WTC11 (cell line): ENCODE measurements around the gene SHISAL1. TPM values are rescaled to one million over a fixed set of nuclear protein-coding genes. Genes with fewer than 3 reads are reported as not detected.

Experiments used
- ATAC-seq: fragments of 200-7000 bp; cut with Tn5 transposase; 2 replicates; pipeline ENCODE4 v1.10.0; 2021; ENCODE audit warnings: mild to moderate bottlenecking, moderate library complexity
- CTCF ChIA-PET: fragments of 300-600 bp; sonication (Branson Sonifier 250); formaldehyde crosslinking; loops from one replicate; lab custom pipeline; 2021; ENCODE audit warnings: antibody characterized with exemption; lab: Charles Lee
- POLR2A ChIA-PET: fragments of 350-600 bp; sonication (Branson Sonifier 250); formaldehyde crosslinking; loops from one replicate; lab custom pipeline; 2021; ENCODE audit warnings: antibody characterized with exemption; lab: Charles Lee
- DNase-seq: peaks from one replicate; pipeline ENCODE4 v3.0.0; 2021; ENCODE audit warnings: low spot score
- H3K27ac Mint-ChIP-seq: 2 replicates; pipeline ENCODE4 v1.8.0; 2021; ENCODE audit warnings: mixed read lengths
- H3K27me3 Mint-ChIP-seq: 2 replicates; pipeline ENCODE4 v1.8.0; 2021; ENCODE audit warnings: low read depth, mild to moderate bottlenecking, moderate library complexity, mixed read lengths
- H3K36me3 Mint-ChIP-seq: 2 replicates; pipeline ENCODE4 v1.8.0; 2021; ENCODE audit warnings: mixed read lengths
- H3K4me1 Mint-ChIP-seq: 2 replicates; pipeline ENCODE4 v1.8.0; 2022; ENCODE audit warnings: mixed read lengths
- H3K4me3 Mint-ChIP-seq: 2 replicates; pipeline ENCODE4 v1.8.0; 2021; ENCODE audit warnings: mild to moderate bottlenecking, moderate library complexity, mixed read lengths
- H3K9me3 Mint-ChIP-seq: 2 replicates; pipeline ENCODE4 v1.8.0; 2021; ENCODE audit warnings: mixed read lengths
- ESRRA ChIP-seq: sonication (generic); formaldehyde crosslinking; IDR thresholded peaks from 2 replicates; pipeline ENCODE4 v1.8.1; 2022; ENCODE audit warnings: mild to moderate bottlenecking, missing genetic modification reagents, borderline replicate concordance
- FOXK1 ChIP-seq: sonication (generic); formaldehyde crosslinking; IDR thresholded peaks from 2 replicates; pipeline ENCODE4 v1.8.0; 2022; ENCODE audit warnings: mild to moderate bottlenecking, moderate library complexity, missing genetic modification reagents
- IRF2 ChIP-seq: sonication (generic); formaldehyde crosslinking; IDR thresholded peaks from 2 replicates; pipeline ENCODE4 v1.8.0; 2022; ENCODE audit warnings: low read depth, missing genetic modification reagents, borderline replicate concordance
- JAZF1 ChIP-seq: fragments of 250-450 bp; sonication (Bioruptor Pico); IDR thresholded peaks from 2 replicates; pipeline ENCODE4 v1.9.0; 2021; ENCODE audit warnings: moderate library complexity, mild to moderate bottlenecking, inconsistent platforms
- JUN ChIP-seq: sonication (generic); formaldehyde crosslinking; IDR thresholded peaks from 2 replicates; pipeline ENCODE4 v1.8.0; 2023; ENCODE audit warnings: mild to moderate bottlenecking, missing genetic modification reagents
- NFE2L1 ChIP-seq: sonication (generic); formaldehyde crosslinking; IDR thresholded peaks from 2 replicates; pipeline ENCODE4 v1.8.1; 2023; ENCODE audit warnings: missing genetic modification reagents
- NR3C1 ChIP-seq: sonication (generic); formaldehyde crosslinking; conservative IDR thresholded peaks from 2 replicates; pipeline ENCODE4 v1.8.1; 2023; ENCODE audit warnings: low read depth, mild to moderate bottlenecking, missing genetic modification reagents
- TEAD1 ChIP-seq: sonication (generic); formaldehyde crosslinking; IDR thresholded peaks from 2 replicates; pipeline ENCODE4 v1.8.0; 2022; ENCODE audit warnings: mild to moderate bottlenecking, missing genetic modification reagents
- ZNF138 ChIP-seq: sonication (generic); formaldehyde crosslinking; conservative IDR thresholded peaks from 2 replicates; pipeline ENCODE4 v1.8.1; 2022; ENCODE audit warnings: mild to moderate bottlenecking, moderate library complexity, missing genetic modification reagents
- ZNF219 ChIP-seq: sonication (generic); formaldehyde crosslinking; IDR thresholded peaks from 2 replicates; pipeline ENCODE4 v1.8.0; 2023; ENCODE audit warnings: missing genetic modification reagents, mild to moderate bottlenecking, borderline replicate concordance
- ZNF671 ChIP-seq: fragments of 250-450 bp; sonication (Bioruptor Pico); IDR thresholded peaks from 2 replicates; pipeline ENCODE4 v1.8.0; 2021; ENCODE audit warnings: mild to moderate bottlenecking
- total RNA-seq: library from RNA; stranded (reverse); gene quantifications from 3 replicates; pipeline ENCODE4 v1.2.3, GENCODE V29; 2021
- TF ChIP-seq, protein P1 (sequence below): sonication (generic); formaldehyde crosslinking; IDR thresholded peaks from 2 replicates; pipeline ENCODE4 v1.8.0; 2022; ENCODE audit warnings: mild to moderate bottlenecking, missing genetic modification reagents
- TF ChIP-seq, protein P2 (sequence below): sonication (generic); formaldehyde crosslinking; IDR thresholded peaks from 2 replicates; pipeline ENCODE4 v1.8.1; 2023; ENCODE audit warnings: mild to moderate bottlenecking, missing genetic modification reagents, moderate library complexity
- TF ChIP-seq, protein P3 (sequence below): fragments of 250-450 bp; sonication (Bioruptor Pico); IDR thresholded peaks from 2 replicates; pipeline ENCODE4 v1.8.0; 2021; ENCODE audit warnings: mild to moderate bottlenecking
- TF ChIP-seq, protein P4 (sequence below): sonication (generic); formaldehyde crosslinking; IDR thresholded peaks from 2 replicates; pipeline ENCODE4 v1.8.0; 2022; ENCODE audit warnings: missing genetic modification reagents
- TF ChIP-seq, protein P5 (sequence below): sonication (generic); formaldehyde crosslinking; IDR thresholded peaks from 2 replicates; pipeline ENCODE4 v1.8.1; 2022; ENCODE audit warnings: mild to moderate bottlenecking, moderate library complexity, missing genetic modification reagents
- TF ChIP-seq, protein P6 (sequence below): sonication (generic); formaldehyde crosslinking; IDR thresholded peaks from 2 replicates; pipeline ENCODE4 v1.8.1; 2023; ENCODE audit warnings: mild to moderate bottlenecking, missing genetic modification reagents, moderate library complexity

SHISAL1 gene
- total RNA-seq, 1 experiment from 2014 or later, result 2.7 TPM

GRCh38 chr22:44359496-44360110, 46.9 kb upstream of the SHISAL1 start:
- CTCF ChIA-PET, result interaction anchor here (1.1 to 1.8 kb wide), 4 partner anchors 10 to 274 kb away, joined by 3 to 10 read pairs (median 3); no protein-coding TSS in a partner anchor
- DNase-seq (no peak), ATAC-seq (no peak)
- H3K4me3 Mint-ChIP-seq, result no peak overlapping the region
- H3K4me1 Mint-ChIP-seq, result peaks cover 11% of the 10 kb centered on the region; the same call in 1 of the 2 replicates
- H3K27ac Mint-ChIP-seq, result no peak overlapping the region
- TF ChIP-seq, protein P1, sequence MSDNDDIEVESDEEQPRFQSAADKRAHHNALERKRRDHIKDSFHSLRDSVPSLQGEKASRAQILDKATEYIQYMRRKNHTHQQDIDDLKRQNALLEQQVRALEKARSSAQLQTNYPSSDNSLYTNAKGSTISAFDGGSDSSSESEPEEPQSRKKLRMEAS (CRISPR knock-in tag), result no peak
- TF ChIP-seq NFE2L1, result no peak
- no peak for TF ChIP-seq JAZF1 (CRISPR knock-in tag)
- TF ChIP-seq ZNF671 (CRISPR knock-in tag), result no peak
- TF ChIP-seq ESRRA, result no peak
- no peak for TF ChIP-seq JUN (CRISPR knock-in tag)
- TF ChIP-seq ZNF219, result 0 out of 2 replicates have a peak, but pooled peaks have one; percentile 40
- no peaks in the 10 kb centered on the region for H3K36me3 Mint-ChIP-seq
- no peaks in the 10 kb centered on the region for H3K27me3 Mint-ChIP-seq
- POLR2A ChIA-PET, result no interaction called here
- no peaks in the 10 kb centered on the region for H3K9me3 Mint-ChIP-seq

GRCh38 chr22:44358709-44359440, 46.1 kb upstream of the SHISAL1 start:
- H3K36me3 Mint-ChIP-seq, result no peaks in the 10 kb centered on the region
- ATAC-seq, result no peak

DNA sequence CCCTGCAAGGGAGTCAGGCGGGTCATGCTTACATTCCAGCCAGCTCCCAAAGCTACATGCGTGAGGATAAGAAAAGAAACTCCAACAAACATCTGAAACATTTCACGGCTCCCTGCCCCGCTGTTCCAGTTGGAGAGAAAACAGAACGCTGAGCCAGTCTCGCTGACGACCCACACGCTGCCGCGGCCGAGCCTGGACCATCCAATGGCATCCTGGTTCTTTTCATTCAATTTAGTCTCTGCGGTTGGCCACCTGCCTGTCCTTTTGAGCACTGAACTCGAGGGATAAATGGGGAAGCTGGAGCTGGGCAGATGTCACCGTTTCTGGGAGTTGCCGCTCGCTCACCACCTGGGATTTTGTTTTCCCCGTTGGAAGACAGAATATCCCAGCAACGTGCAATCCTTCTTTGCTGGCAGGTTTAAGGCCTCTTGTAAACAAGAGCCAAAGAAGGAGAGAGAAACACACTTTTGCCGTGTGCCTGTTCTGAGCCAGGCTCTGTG, 45.3 kb upstream of the SHISAL1 start:
- ChIA-PET CTCF (interaction anchor here (1.0 to 1.9 kb wide), 14 partner anchors 11 to 365 kb away, joined by 3 to 17 read pairs (median 4); partner anchors contain the start of gene PARVB), POLR2A (no interaction called here)
- DNase-seq (peak; percentile 10), ATAC-seq (no peak)
- Mint-ChIP-seq H3K36me3 (no peaks in the 10 kb centered on the region), H3K4me3 (no peak overlapping the region), H3K9me3 (no peaks in the 10 kb centered on the region), H3K4me1 (peaks cover 13% of the 10 kb centered on the region), H3K27ac (no peak overlapping the region), H3K27me3 (no peaks in the 10 kb centered on the region)
- TF ChIP-seq, protein P2, sequence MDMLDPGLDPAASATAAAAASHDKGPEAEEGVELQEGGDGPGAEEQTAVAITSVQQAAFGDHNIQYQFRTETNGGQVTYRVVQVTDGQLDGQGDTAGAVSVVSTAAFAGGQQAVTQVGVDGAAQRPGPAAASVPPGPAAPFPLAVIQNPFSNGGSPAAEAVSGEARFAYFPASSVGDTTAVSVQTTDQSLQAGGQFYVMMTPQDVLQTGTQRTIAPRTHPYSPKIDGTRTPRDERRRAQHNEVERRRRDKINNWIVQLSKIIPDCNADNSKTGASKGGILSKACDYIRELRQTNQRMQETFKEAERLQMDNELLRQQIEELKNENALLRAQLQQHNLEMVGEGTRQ, result no peak
- no peak for TF ChIP-seq ZNF138
- TF ChIP-seq, protein P3, sequence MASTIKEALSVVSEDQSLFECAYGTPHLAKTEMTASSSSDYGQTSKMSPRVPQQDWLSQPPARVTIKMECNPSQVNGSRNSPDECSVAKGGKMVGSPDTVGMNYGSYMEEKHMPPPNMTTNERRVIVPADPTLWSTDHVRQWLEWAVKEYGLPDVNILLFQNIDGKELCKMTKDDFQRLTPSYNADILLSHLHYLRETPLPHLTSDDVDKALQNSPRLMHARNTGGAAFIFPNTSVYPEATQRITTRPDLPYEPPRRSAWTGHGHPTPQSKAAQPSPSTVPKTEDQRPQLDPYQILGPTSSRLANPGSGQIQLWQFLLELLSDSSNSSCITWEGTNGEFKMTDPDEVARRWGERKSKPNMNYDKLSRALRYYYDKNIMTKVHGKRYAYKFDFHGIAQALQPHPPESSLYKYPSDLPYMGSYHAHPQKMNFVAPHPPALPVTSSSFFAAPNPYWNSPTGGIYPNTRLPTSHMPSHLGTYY (CRISPR knock-in tag), result no peak
- TF ChIP-seq, protein P4, sequence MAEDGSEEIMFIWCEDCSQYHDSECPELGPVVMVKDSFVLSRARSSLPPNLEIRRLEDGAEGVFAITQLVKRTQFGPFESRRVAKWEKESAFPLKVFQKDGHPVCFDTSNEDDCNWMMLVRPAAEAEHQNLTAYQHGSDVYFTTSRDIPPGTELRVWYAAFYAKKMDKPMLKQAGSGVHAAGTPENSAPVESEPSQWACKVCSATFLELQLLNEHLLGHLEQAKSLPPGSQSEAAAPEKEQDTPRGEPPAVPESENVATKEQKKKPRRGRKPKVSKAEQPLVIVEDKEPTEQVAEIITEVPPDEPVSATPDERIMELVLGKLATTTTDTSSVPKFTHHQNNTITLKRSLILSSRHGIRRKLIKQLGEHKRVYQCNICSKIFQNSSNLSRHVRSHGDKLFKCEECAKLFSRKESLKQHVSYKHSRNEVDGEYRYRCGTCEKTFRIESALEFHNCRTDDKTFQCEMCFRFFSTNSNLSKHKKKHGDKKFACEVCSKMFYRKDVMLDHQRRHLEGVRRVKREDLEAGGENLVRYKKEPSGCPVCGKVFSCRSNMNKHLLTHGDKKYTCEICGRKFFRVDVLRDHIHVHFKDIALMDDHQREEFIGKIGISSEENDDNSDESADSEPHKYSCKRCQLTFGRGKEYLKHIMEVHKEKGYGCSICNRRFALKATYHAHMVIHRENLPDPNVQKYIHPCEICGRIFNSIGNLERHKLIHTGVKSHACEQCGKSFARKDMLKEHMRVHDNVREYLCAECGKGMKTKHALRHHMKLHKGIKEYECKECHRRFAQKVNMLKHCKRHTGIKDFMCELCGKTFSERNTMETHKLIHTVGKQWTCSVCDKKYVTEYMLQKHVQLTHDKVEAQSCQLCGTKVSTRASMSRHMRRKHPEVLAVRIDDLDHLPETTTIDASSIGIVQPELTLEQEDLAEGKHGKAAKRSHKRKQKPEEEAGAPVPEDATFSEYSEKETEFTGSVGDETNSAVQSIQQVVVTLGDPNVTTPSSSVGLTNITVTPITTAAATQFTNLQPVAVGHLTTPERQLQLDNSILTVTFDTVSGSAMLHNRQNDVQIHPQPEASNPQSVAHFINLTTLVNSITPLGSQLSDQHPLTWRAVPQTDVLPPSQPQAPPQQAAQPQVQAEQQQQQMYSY, result no peak
- TF ChIP-seq JUN (CRISPR knock-in tag), result no peak

More at GRCh38 chr22:44358709-44359440, 46.1 kb upstream of the SHISAL1 start:
- H3K4me3 Mint-ChIP-seq, result no peak overlapping the region
- peak; percentile 7 for DNase-seq
- H3K27me3 Mint-ChIP-seq, result no peaks in the 10 kb centered on the region
- no peak for TF ChIP-seq TEAD1
- TF ChIP-seq, protein P5, sequence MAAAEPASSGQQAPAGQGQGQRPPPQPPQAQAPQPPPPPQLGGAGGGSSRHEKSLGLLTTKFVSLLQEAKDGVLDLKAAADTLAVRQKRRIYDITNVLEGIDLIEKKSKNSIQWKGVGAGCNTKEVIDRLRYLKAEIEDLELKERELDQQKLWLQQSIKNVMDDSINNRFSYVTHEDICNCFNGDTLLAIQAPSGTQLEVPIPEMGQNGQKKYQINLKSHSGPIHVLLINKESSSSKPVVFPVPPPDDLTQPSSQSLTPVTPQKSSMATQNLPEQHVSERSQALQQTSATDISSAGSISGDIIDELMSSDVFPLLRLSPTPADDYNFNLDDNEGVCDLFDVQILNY (CRISPR knock-in tag), result no peak
- TF ChIP-seq, protein P6, sequence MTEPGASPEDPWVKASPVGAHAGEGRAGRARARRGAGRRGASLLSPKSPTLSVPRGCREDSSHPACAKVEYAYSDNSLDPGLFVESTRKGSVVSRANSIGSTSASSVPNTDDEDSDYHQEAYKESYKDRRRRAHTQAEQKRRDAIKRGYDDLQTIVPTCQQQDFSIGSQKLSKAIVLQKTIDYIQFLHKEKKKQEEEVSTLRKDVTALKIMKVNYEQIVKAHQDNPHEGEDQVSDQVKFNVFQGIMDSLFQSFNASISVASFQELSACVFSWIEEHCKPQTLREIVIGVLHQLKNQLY, result no peak
- no peak for TF ChIP-seq IRF2 (CRISPR knock-in tag)
- TF ChIP-seq NR3C1 (CRISPR knock-in tag), result no peak
- TF ChIP-seq JUN (CRISPR knock-in tag), result no peak
- no peak for TF ChIP-seq FOXK1
- peaks cover 11% of the 10 kb centered on the region; the same call in 1 of the 2 replicates for H3K4me1 Mint-ChIP-seq
- CTCF ChIA-PET, result interaction anchor here (1.1 to 1.9 kb wide), 5 partner anchors 10 to 366 kb away, joined by 3 to 17 read pairs (median 3); no protein-coding TSS in a partner anchor
- H3K9me3 Mint-ChIP-seq, result no peaks in the 10 kb centered on the region
- peak overlapping the region; percentile 9; the same call in 1 of the 2 replicates for H3K27ac Mint-ChIP-seq
- POLR2A ChIA-PET, result no interaction called here
